ENCODE results near the gene SMG5. TPM values are rescaled to one million over a fixed set of nuclear protein-coding genes. Genes with fewer than 3 reads are reported as not detected.

SMG5 gene
- total and polyA plus RNA-seq, 2 experiments from 2014 or later: 25.9 to 118 TPM

GRCh38 chr1:156276966-156277381, 5.7 kb downstream of the SMG5 start:
- Mint-ChIP-seq H3K9me3 (no peaks in the 10 kb centered on the region), H3K36me3 (ENCODE audit: low read depth) (peaks cover 69% of the 10 kb centered on the region), H3K4me1 (peaks cover 9% of the 10 kb centered on the region), H3K27ac (no peak overlapping the region), H3K4me3 (no peak overlapping the region), H3K27me3 (ENCODE audit: insufficient read depth, low read depth, poor library complexity) (peaks cover 10% of the 10 kb centered on the region)
- H3K4me3 ChIP-seq: no peak overlapping the region
- H3F3A ChIP-seq (replicated peaks; ENCODE audit: low read depth): peaks cover 48% of the 10 kb centered on the region; the same call in 1 of the 2 replicates
- no peaks in the 10 kb centered on the region for H3K27me3 ChIP-seq (ENCODE audit: insufficient read depth)
- TF ChIP-seq JUNB (IDR thresholded peaks at IDR 0.05; ENCODE audit: unreplicated experiment): no peak
- ATAC-seq (no peak), DNase-seq (ENCODE audit: low spot score) (no peak)
- no peak overlapping the region for H2AFZ ChIP-seq
- H3K27ac ChIP-seq (ENCODE audit: low read depth): no peak overlapping the region
- peaks cover 41% of the 10 kb centered on the region for H3K79me2 ChIP-seq (replicated peaks; ENCODE audit: insufficient read depth)
- H3K4me2 ChIP-seq: no peak overlapping the region
- peaks cover 58% of the 10 kb centered on the region for H4K20me1 ChIP-seq (replicated peaks; ENCODE audit: insufficient read depth)
- H3K36me3 ChIP-seq (ENCODE audit: insufficient read depth): peaks cover 70% of the 10 kb centered on the region
- no peaks in the 10 kb centered on the region for H3K9me2 ChIP-seq (ENCODE audit: insufficient read depth)
- peaks cover 7% of the 10 kb centered on the region for H3K4me1 ChIP-seq (ENCODE audit: insufficient read depth)

GRCh38 chr1:156276532-156276931, 6.1 kb downstream of the SMG5 start:
- DNase-seq (ENCODE audit: low spot score) (no peak), ATAC-seq (no peak)
- peaks cover 5% of the 10 kb centered on the region for H3K4me1 ChIP-seq (ENCODE audit: insufficient read depth)
- Mint-ChIP-seq H3K4me3 (no peak overlapping the region), H3K4me1 (peaks cover 7% of the 10 kb centered on the region), H3K27me3 (ENCODE audit: insufficient read depth, low read depth, poor library complexity) (peaks cover 9% of the 10 kb centered on the region), H3K36me3 (ENCODE audit: low read depth) (peaks cover 74% of the 10 kb centered on the region), H3K27ac (no peak overlapping the region), H3K9me3 (no peaks in the 10 kb centered on the region)
- no peak overlapping the region for H3K4me3 ChIP-seq
- H3K36me3 ChIP-seq (ENCODE audit: insufficient read depth): peaks cover 75% of the 10 kb centered on the region
- H3K4me2 ChIP-seq: no peak overlapping the region
- no peak overlapping the region for H2AFZ ChIP-seq
- TF ChIP-seq POLR2AphosphoS5 (IDR thresholded peaks at IDR 0.05; ENCODE audit: low read depth): no peak
- H3K79me2 ChIP-seq (replicated peaks; ENCODE audit: insufficient read depth): peaks cover 37% of the 10 kb centered on the region
- H3K27me3 ChIP-seq (ENCODE audit: insufficient read depth): no peaks in the 10 kb centered on the region
- no peaks in the 10 kb centered on the region for H3K9me2 ChIP-seq (ENCODE audit: insufficient read depth)
- H3K27ac ChIP-seq (ENCODE audit: low read depth): no peak overlapping the region
- H3F3A ChIP-seq (replicated peaks; ENCODE audit: low read depth): peaks cover 47% of the 10 kb centered on the region; the same call in 1 of the 2 replicates
- peaks cover 55% of the 10 kb centered on the region for H4K20me1 ChIP-seq (replicated peaks; ENCODE audit: insufficient read depth)

- Histone ChIP-seq H3K4me3 (no peak overlapping the region), H3F3A (replicated peaks; ENCODE audit: low read depth) (peaks cover 36% of the 10 kb centered on the region; the same call in 1 of the 2 replicates), H3K27ac (ENCODE audit: low read depth) (0 out of 2 replicates have a peak overlapping the region, but pooled peaks have one; percentile 50), H2AFZ (no peak overlapping the region), H3K9me2 (ENCODE audit: insufficient read depth) (no peaks in the 10 kb centered on the region), H3K36me3 (ENCODE audit: insufficient read depth) (peaks cover 81% of the 10 kb centered on the region), H3K4me2 (no peak overlapping the region), H3K79me2 (replicated peaks; ENCODE audit: insufficient read depth) (no peaks in the 10 kb centered on the region), H3K27me3 (ENCODE audit: insufficient read depth) (no peaks in the 10 kb centered on the region), H3K4me1 (ENCODE audit: insufficient read depth) (no peaks in the 10 kb centered on the region), H4K20me1 (replicated peaks; ENCODE audit: insufficient read depth) (peaks cover 19% of the 10 kb centered on the region)
- Mint-ChIP-seq H3K27ac (no peak overlapping the region), H3K4me3 (no peak overlapping the region), H3K36me3 (ENCODE audit: low read depth) (peaks cover 85% of the 10 kb centered on the region), H3K27me3 (ENCODE audit: insufficient read depth, low read depth, poor library complexity) (peaks cover 5% of the 10 kb centered on the region), H3K9me3 (no peaks in the 10 kb centered on the region), H3K4me1 (no peaks in the 10 kb centered on the region)
- TF ChIP-seq ZNF114 (CRISPR knock-in tag; IDR thresholded peaks at IDR 0.05) (no peak), ETS1 (IDR thresholded peaks at IDR 0.05) (no peak), ZNF331 (CRISPR knock-in tag; IDR thresholded peaks at IDR 0.05; ENCODE audit: low read depth) (no peak), JUNB (IDR thresholded peaks at IDR 0.05; ENCODE audit: unreplicated experiment) (no peak), CREB1 (CRISPR knock-in tag; IDR thresholded peaks at IDR 0.05; ENCODE audit: low read depth) (no peak), POLR2AphosphoS5 (IDR thresholded peaks at IDR 0.05; ENCODE audit: low read depth) (no peak)
- DNase-seq (ENCODE audit: low spot score): no peak
- ATAC-seq: no peak
Observed at GRCh38 chr1:156270314-156270713, 12.3 kb downstream of the SMG5 start.

Measured in GM23338 (cell line).